ENCODE data around the gene BANF2.

The BANF2 gene

DNA sequence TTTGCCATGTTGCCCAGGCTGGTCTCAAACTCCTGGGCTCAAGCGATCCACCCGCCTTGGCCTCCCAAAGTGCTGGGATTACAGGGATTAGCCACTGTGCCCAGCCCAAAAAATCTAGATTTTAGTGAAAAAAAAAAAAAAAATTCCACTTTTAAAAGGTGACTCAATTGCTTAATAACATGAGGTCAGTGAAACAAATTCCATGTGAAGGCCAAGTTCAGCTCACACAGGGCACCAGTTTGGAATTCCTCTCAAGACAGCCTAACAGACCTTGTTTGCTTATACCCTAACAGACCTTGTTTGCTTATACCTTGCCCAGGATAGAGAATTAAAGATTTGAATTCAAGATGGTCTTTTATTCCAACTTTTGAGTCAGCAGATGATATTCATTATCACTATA, 22.8 kb upstream of the BANF2 start:
- DNase-seq (ENCODE audit: low read depth, low spot score) = no peak
- Histone ChIP-seq H3K9me3 (ENCODE audit: low read depth, low read length) (no peaks in the 10 kb centered on the region), H3K27ac (no peak overlapping the region), H3K4me3 (no peak overlapping the region), H3K9ac (ENCODE audit: insufficient read length) (no peak overlapping the region), H3K36me3 (ENCODE audit: insufficient read depth, low read length) (no peaks in the 10 kb centered on the region; the same call in 1 of the 2 replicates)
- TF ChIP-seq FOXP2 (optimal IDR thresholded peaks at IDR 0.05; ENCODE audit: control extremely low read depth, extremely low read length, insufficient read depth) (no peak), EZH2 (IDR thresholded peaks at IDR 0.05) (no peak), POLR2AphosphoS5 (IDR thresholded peaks at IDR 0.05; ENCODE audit: borderline replicate concordance, low read depth, low read length) (no peak)

DNA sequence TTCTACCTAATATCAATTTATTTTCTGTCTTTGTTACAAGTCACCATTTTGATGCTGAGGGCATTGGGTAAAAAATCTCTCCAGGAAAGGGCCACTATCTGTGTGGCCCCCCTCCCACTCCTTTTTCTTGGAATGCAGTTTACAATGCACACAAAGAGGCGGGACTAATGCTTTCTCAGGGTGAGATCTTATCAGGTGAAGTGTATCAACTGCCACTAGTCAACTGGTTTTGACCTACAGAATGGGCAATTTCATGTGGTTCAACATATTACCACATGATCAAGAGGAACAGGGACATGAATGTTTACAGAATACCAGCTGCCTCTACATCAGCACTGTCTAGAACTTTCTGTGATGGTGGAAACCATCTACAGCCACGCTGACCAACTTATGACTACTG, 21.5 kb upstream of the BANF2 start:
- H3K27ac ChIP-seq = no peak overlapping the region
- H3K9me3 ChIP-seq (ENCODE audit: low read depth, low read length) = no peaks in the 10 kb centered on the region
- DNase-seq (ENCODE audit: low read depth, low spot score) = no peak
- H3K9ac ChIP-seq (ENCODE audit: insufficient read length) = no peak overlapping the region
- no peaks in the 10 kb centered on the region; the same call in 1 of the 2 replicates for H3K36me3 ChIP-seq (ENCODE audit: insufficient read depth, low read length)
- TF ChIP-seq POLR2AphosphoS5 (IDR thresholded peaks at IDR 0.05; ENCODE audit: borderline replicate concordance, low read depth, low read length) (no peak), EZH2 (IDR thresholded peaks at IDR 0.05) (no peak), FOXP2 (optimal IDR thresholded peaks at IDR 0.05; ENCODE audit: control extremely low read depth, extremely low read length, insufficient read depth) (no peak)
- H3K4me3 ChIP-seq = no peak overlapping the region

DNA sequence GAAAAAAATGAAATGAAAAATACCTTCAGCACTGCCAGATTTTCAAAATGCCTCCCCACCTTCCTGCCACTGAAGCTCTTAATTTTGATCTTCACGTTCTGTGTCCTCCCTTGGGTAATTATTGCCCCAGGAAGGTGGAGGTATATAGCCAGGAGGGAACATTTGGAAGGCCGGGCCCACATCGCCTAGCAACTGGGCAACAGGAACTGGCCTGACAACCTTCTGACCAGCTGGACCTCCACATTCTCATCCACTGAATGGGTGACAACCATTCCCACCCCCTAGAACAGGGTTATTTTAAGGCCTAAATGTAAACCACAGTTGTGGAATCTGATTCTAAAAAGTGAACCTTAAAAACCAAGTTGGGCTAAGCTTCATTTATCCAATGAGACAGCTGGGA, 20.9 kb upstream of the BANF2 start:
- H3K36me3 ChIP-seq (ENCODE audit: insufficient read depth, low read length) = no peaks in the 10 kb centered on the region; the same call in 1 of the 2 replicates
- no peak for TF ChIP-seq POLR2AphosphoS5 (IDR thresholded peaks at IDR 0.05; ENCODE audit: borderline replicate concordance, low read depth, low read length)

GRCh38 chr20:17679941-17680835, 19.6 kb upstream of the BANF2 start:
- Histone ChIP-seq H3K4me3 (peak overlapping the region; percentile 76), H3K36me3 (ENCODE audit: insufficient read depth, low read length) (no peaks in the 10 kb centered on the region; the same call in 1 of the 2 replicates), H3K27ac (no peak overlapping the region), H3K9me3 (ENCODE audit: low read depth, low read length) (no peaks in the 10 kb centered on the region), H3K9ac (ENCODE audit: insufficient read length) (peak overlapping the region; percentile 60)
- no peak for DNase-seq (ENCODE audit: low read depth, low spot score)
- no peak for TF ChIP-seq EZH2 (IDR thresholded peaks at IDR 0.05)
- no peak for TF ChIP-seq POLR2AphosphoS5 (IDR thresholded peaks at IDR 0.05; ENCODE audit: borderline replicate concordance, low read depth, low read length)
- no peak for TF ChIP-seq FOXP2 (optimal IDR thresholded peaks at IDR 0.05; ENCODE audit: control extremely low read depth, extremely low read length, insufficient read depth)

More for the DNA sequence above, 20.9 kb upstream of the BANF2 start:
- Histone ChIP-seq H3K4me3 (no peak overlapping the region), H3K9ac (ENCODE audit: insufficient read length) (no peak overlapping the region), H3K27ac (no peak overlapping the region), H3K9me3 (ENCODE audit: low read depth, low read length) (no peaks in the 10 kb centered on the region)
- no peak for DNase-seq (ENCODE audit: low read depth, low spot score)

- TF ChIP-seq FOXP2 (optimal IDR thresholded peaks at IDR 0.05; ENCODE audit: control extremely low read depth, extremely low read length, insufficient read depth) (no peak), POLR2AphosphoS5 (IDR thresholded peaks at IDR 0.05; ENCODE audit: borderline replicate concordance, low read depth, low read length) (no peak), EZH2 (IDR thresholded peaks at IDR 0.05) (no peak)
- Histone ChIP-seq H3K4me3 (peak overlapping the region; percentile 81), H3K36me3 (ENCODE audit: insufficient read depth, low read length) (no peaks in the 10 kb centered on the region; the same call in 1 of the 2 replicates), H3K9ac (ENCODE audit: insufficient read length) (peak overlapping the region; percentile 60), H3K27ac (no peak overlapping the region), H3K9me3 (ENCODE audit: low read depth, low read length) (no peaks in the 10 kb centered on the region)
- no peak for DNase-seq (ENCODE audit: low read depth, low spot score)
These were observed 18.7 kb upstream of the BANF2 start for GRCh38 chr20:17680836-17681725.

DNA sequence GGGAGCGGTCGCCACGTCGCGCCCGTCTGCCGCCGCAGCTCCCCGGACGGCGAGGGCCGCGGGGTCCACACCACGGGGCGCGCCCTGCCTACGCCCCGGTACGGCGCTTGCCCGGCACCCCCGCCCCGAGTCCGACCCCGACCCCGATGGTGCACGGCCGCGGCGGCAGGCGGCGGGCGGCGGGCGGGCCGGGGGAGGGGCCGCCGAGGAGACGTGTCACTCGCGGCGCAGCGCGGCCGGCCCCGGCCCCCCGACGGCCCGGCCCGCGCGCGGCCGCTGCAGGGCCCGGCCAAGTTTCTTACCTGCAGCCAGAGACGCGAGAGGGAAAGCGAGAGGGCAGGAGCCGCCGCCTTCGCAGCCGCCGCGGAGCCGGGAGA, 18.1 kb upstream of the BANF2 start:
- DNase-seq (ENCODE audit: low read depth, low spot score) = no peak
- TF ChIP-seq POLR2AphosphoS5 (IDR thresholded peaks at IDR 0.05; ENCODE audit: borderline replicate concordance, low read depth, low read length) = no peak
- TF ChIP-seq EZH2 (IDR thresholded peaks at IDR 0.05) = no peak
- no peak for TF ChIP-seq FOXP2 (optimal IDR thresholded peaks at IDR 0.05; ENCODE audit: control extremely low read depth, extremely low read length, insufficient read depth)
- H3K9me3 ChIP-seq (ENCODE audit: low read depth, low read length) = no peaks in the 10 kb centered on the region
- no peaks in the 10 kb centered on the region; the same call in 1 of the 2 replicates for H3K36me3 ChIP-seq (ENCODE audit: insufficient read depth, low read length)
- H3K9ac ChIP-seq (ENCODE audit: insufficient read length) = peak overlapping the region; percentile 51
- peak overlapping the region; percentile 92 for H3K4me3 ChIP-seq
- H3K27ac ChIP-seq = no peak overlapping the region

GRCh38 chr20:17682103-17682888, 17.5 kb upstream of the BANF2 start, which contains the start of gene RRBP1:
RRBP1 (minus strand) TSS chr20:17682242; CDS start chr20:17660507, 21,735 bp downstream.
- peak within 1 kb of the TSS; percentile 92 for H3K4me3 ChIP-seq
- H3K36me3 ChIP-seq (ENCODE audit: insufficient read depth, low read length) = no peaks in the 10 kb centered on the region; the same call in 1 of the 2 replicates
- no peaks in the 10 kb centered on the region for H3K9me3 ChIP-seq (ENCODE audit: low read depth, low read length)
- TF ChIP-seq EZH2 (IDR thresholded peaks at IDR 0.05) (no peak), POLR2AphosphoS5 (IDR thresholded peaks at IDR 0.05; ENCODE audit: borderline replicate concordance, low read depth, low read length) (peak; percentile 73), FOXP2 (optimal IDR thresholded peaks at IDR 0.05; ENCODE audit: control extremely low read depth, extremely low read length, insufficient read depth) (no peak)
- peak; percentile 28 for DNase-seq (ENCODE audit: low read depth, low spot score)
- peak within 1 kb of the TSS; percentile 46; the same call in 1 of the 2 replicates for H3K27ac ChIP-seq
- H3K9ac ChIP-seq (ENCODE audit: insufficient read length) = peak within 1 kb of the TSS; percentile 79
